ENCODE results near the gene ADPRS. TPM values are rescaled to one million over a fixed set of nuclear protein-coding genes. Genes with fewer than 3 reads are reported as not detected.

ADPRS gene, protein sequence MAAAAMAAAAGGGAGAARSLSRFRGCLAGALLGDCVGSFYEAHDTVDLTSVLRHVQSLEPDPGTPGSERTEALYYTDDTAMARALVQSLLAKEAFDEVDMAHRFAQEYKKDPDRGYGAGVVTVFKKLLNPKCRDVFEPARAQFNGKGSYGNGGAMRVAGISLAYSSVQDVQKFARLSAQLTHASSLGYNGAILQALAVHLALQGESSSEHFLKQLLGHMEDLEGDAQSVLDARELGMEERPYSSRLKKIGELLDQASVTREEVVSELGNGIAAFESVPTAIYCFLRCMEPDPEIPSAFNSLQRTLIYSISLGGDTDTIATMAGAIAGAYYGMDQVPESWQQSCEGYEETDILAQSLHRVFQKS
- 25.0 and 26.4 TPM in 2 replicates for total RNA-seq

DNA sequence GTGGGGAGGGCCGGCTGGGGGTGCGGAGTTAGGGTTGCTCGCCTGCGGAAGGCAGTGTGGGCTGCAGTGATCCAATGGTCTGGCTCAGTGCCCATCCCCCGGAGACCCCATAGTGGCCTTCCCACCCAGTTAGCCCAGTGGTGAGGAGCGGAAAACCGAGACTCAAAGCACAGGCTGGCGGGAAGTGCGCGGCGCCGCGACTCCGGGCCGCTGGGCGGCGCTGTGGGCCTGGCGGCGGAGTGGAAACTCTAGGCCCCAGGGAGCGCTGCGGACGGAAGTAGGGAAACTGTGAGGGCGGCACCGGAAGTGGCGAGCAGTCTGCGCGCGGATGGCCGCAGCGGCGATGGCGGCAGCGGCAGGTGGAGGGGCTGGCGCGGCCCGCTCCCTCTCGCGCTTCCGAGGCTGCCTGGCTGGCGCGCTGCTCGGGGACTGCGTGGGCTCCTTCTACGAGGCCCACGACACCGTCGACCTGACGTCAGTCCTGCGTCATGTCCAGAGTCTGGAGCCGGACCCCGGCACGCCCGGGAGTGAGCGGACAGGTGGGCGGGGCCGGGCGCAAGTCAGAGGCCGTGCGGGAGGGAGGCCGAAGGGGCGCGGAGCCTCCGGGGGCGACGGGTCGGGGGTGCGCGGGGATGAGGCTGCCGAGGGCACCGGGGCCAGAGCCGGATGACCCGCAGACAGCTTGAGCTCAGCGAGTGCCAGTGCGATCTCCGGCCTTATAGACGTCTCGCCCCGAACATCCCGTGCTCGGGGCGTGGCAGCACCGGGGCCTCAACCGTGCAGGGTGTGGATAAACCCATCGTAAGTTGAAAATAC lies at the start of gene ADPRS:
Gene ADPRS, plus strand, starts transcription at position 316 of the 816 bp plus-strand sequence. Its CDS starts 13 bp downstream, at position 329.
- peak; percentile 90 for DNase-seq (ENCODE audit: low read depth)
- TF ChIP-seq, protein P1, sequence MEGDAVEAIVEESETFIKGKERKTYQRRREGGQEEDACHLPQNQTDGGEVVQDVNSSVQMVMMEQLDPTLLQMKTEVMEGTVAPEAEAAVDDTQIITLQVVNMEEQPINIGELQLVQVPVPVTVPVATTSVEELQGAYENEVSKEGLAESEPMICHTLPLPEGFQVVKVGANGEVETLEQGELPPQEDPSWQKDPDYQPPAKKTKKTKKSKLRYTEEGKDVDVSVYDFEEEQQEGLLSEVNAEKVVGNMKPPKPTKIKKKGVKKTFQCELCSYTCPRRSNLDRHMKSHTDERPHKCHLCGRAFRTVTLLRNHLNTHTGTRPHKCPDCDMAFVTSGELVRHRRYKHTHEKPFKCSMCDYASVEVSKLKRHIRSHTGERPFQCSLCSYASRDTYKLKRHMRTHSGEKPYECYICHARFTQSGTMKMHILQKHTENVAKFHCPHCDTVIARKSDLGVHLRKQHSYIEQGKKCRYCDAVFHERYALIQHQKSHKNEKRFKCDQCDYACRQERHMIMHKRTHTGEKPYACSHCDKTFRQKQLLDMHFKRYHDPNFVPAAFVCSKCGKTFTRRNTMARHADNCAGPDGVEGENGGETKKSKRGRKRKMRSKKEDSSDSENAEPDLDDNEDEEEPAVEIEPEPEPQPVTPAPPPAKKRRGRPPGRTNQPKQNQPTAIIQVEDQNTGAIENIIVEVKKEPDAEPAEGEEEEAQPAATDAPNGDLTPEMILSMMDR (IDR thresholded peaks at IDR 0.05; ENCODE audit: insufficient read depth, low read depth, low read length) = peak; percentile 93
- H3K4me3 ChIP-seq (ENCODE audit: low read depth, low read length) = peak within 1 kb of the TSS; percentile 89

GRCh38 chr1:36040238-36040637 lies 48.5 kb upstream of the ADPRS start:
- TF ChIP-seq, protein P1 (IDR thresholded peaks at IDR 0.05; ENCODE audit: insufficient read depth, low read depth, low read length) = no peak
- no peak overlapping the region for H3K4me3 ChIP-seq (ENCODE audit: low read depth, low read length)
- DNase-seq (ENCODE audit: low read depth) = no peak

DNA sequence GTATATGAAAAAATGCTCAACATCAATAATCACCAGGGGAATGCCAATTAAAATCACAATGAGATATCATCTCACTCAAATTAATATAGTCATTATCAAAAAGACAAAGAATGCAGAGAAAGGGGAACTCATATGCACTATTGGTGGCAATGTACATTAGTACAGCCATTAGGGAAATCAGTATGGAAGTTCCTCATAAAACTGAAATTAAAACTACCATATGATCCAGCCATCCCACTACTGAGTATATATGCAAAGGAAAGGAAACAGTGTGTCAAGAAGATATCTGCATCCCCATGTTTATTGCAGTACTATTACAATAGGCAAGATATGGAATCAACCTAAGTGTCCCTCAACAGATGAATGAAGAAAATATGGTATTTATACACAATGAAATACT lies 36.9 kb upstream of the ADPRS start:
- TF ChIP-seq, protein P1 (IDR thresholded peaks at IDR 0.05; ENCODE audit: insufficient read depth, low read depth, low read length) = no peak
- DNase-seq (ENCODE audit: low read depth) = no peak
- H3K4me3 ChIP-seq (ENCODE audit: low read depth, low read length) = no peak overlapping the region

GRCh38 chr1:36053978-36054377 lies 34.7 kb upstream of the ADPRS start:
- no peak overlapping the region for H3K4me3 ChIP-seq (ENCODE audit: low read depth, low read length)
- DNase-seq (ENCODE audit: low read depth) = no peak
- TF ChIP-seq, protein P1 (IDR thresholded peaks at IDR 0.05; ENCODE audit: insufficient read depth, low read depth, low read length) = no peak

GRCh38 chr1:36055706-36056105 lies 33.0 kb upstream of the ADPRS start:
- TF ChIP-seq, protein P1 (IDR thresholded peaks at IDR 0.05; ENCODE audit: insufficient read depth, low read depth, low read length) = no peak
- H3K4me3 ChIP-seq (ENCODE audit: low read depth, low read length) = no peak overlapping the region
- DNase-seq (ENCODE audit: low read depth) = no peak

- no peak overlapping the region for H3K4me3 ChIP-seq (ENCODE audit: low read depth, low read length)
- no peak for DNase-seq (ENCODE audit: low read depth)
- TF ChIP-seq, protein P1 (IDR thresholded peaks at IDR 0.05; ENCODE audit: insufficient read depth, low read depth, low read length) = no peak
These were observed 26.4 kb upstream of the ADPRS start for GRCh38 chr1:36062315-36062714.

All from fibroblast of villous mesenchyme (primary cell).